ENCODE measurements around the gene CHI3L1. TPM values are rescaled to one million over a fixed set of nuclear protein-coding genes. Genes with fewer than 3 reads are reported as not detected.

CHI3L1 gene
- total RNA-seq, 1 donor from 2014 or later = 0.17 TPM

DNA sequence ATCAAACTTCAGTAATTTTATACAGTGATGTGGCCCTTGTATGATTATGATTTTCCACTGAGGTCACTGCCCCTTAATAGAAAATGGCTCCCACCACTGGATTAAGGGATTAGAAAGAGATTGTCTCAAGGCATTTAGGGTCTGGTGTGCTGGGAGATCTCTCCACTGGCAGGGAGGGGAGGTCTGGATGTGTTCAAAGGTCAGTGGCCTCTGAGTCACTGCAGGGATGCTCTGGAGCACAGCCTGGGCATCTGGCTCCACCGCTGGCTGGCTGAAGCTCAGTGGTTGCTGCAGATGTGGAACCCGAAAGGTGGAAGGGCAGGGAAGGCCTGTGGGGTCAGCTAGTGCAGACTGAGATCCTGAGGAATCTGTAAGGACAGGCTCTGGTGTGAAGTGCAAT lies 18.3 kb upstream of the CHI3L1 start:
- DNase-seq = no peak

GRCh38 chr1:203202431-203203245 lies 16.1 kb upstream of the CHI3L1 start:
- no peak for DNase-seq

GRCh38 chr1:203201516-203202205 lies 15.2 kb upstream of the CHI3L1 start:
- DNase-seq = no peak

DNA sequence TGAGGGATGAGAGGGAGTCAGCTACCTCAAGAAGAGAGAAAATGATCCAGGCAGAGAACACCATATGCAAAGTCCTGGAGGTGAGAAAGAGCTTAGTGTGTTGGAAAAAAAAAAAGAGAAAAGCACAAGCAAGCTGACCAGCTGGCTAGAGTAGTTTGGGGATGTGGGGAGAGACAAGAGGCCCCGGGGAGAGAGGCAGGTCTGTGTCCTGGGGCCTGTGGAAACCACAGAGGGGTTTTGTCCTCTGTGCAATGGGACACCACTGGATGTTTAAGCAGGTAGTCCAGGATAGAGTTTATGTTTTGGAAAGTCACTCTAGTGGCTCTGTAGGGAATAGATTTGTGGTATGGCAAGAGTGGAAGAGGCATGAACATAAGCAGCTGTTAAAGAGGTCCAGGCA lies 14.4 kb upstream of the CHI3L1 start:
- no peak for DNase-seq

DNA sequence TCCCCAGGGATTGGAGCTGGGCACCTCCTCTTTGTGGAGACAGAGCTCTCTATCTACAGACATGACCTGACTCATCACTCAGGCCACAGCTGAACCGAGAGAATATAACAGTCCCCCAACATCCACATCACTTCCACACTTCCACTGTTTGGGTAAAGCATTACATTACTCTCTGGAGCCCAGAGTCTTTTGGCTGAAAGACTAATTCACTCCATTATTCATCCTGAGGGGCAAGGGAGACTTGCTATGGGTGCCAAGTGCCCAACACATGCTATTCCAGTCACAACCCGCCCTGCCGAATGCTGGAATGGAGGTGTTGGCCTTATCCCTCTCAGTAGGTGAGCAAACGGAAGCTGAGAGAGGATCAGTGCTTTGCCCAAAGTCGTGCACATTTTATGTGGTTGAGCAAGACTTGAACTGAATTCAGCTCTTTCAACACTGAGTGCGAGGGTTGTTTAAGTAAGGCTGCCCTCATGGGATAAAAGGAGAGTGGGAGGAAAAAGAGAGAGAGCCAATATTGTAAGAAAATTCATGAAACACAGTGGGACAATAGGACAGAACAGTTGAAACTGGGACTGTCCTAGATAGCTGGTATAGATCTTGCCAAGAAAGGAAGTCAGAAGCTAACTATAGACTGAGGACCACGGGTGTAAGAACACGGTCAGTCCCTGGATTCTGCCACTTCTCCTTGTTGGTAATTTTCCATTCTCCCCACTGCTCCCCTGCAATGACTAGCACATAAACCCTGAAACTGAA lies 13.5 kb upstream of the CHI3L1 start:
- DNase-seq = no peak

- DNase-seq = no peak
Measured at GRCh38 chr1:203199481-203199815, 12.9 kb upstream of the CHI3L1 start.

DNA sequence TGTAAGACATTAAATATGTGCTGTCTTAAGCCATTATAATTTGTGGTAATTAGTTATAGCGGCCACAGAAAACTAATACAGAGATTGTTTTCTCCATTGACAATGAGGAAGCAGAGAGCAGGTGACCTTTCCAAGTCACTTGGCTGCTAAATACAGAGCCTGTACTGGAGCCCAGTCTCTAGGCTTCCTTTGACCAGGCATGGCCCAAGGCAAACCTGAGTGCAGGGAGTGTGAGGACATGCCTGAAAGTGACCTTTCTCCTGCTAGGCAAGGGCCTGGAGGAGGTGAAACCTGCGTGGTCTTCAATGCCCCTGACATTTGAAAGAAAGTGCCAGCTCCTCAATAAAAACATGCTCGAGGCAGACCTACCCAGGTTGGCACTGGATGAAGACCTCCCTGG lies 12.5 kb upstream of the CHI3L1 start:
- no peak for DNase-seq

DNA sequence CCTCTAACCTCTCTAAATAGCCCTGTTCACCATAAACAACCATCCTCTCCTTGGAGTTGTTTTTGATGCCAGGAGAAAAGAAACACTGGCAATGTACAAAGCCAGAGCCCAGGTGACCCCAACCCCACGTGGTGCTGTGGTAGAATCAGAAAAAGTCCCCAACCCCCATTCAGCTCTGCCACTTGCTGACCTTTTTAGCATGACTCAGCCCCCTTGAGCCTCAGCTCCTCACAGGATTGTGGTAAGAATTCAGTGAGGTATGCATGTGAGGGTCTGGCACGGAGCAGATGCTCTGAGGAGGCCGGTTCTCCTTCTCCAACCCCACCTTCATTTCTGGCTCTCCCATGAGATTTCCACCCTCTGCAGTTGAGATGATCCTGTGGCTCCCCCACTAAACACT lies 11.1 kb upstream of the CHI3L1 start:
- no peak for DNase-seq

DNA sequence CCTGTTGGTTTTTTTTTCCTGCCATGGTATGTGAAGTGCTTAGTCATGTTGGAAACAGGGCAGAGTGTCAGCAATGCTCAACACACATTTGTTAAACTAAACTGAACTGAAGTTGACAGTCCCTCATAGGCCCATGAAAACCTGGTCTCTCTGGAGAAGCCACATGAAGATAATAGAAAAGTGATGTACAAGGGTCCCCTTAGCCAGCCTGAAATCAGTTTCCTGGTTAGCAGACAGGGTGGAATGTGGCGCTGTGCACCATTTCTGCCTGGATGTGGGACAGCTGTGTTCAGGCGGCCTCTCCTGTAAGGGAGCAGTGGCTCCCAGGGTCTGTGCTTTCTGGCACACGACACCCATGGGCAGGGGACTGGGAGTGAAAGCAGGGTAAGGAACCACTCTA lies 9.9 kb upstream of the CHI3L1 start:
- DNase-seq = no peak

GRCh38 chr1:203190949-203191348 lies 4.4 kb upstream of the CHI3L1 start:
- DNase-seq = no peak

GRCh38 chr1:203189951-203190352 lies 3.4 kb upstream of the CHI3L1 start:
- DNase-seq = no peak

- no peak for DNase-seq
Measured at GRCh38 chr1:203188686-203189232, 2.3 kb upstream of the CHI3L1 start.

DNA sequence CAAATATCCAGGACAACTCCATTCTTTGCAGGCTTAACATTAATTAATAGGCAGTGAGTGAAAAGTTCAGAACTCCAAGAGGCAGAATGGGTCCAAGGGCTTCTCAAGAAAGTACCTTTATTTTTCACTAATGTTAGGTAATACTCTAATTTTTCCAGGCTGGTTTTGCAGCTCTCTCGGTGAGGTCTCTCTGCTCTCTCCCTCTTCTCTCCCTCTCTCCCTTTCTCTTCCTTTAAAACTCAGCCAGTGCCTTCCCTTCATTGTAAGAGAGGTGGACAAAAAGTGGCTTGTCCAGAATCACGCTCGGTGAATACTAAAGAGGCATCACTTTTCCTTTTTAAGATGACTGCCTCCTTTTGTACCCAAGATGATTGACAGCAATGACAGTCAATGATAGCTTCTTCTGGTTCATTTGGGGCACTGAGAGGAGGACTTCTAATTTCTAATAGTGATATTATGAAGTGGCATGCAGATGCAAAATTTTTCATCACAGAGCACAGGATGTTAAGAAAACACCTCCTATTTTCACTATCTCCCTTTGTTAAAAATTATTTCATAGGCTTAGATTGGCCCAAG lies 1.3 kb upstream of the CHI3L1 start:
- no peak for DNase-seq

DNA sequence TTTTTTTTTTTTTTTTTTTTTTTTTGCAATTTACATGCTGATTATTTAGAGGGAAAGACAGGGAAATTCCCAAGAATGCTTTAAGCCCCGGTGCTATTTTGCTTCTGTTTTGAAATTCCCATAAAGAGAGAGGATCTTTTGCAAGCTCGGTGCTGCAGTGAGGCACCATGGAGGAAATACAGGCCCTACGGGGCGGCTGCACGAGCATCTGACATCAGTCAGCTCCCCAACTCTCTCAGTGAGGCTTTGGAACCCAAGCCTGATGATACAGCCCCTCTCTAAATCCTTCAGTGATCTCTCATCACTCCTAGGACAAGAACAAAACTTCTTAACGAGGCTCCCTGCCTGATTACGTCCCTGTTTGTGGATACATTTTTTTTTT lies 791 bp upstream of the CHI3L1 start:
- no peak for DNase-seq

GRCh38 chr1:203186091-203186445 lies 436 bp downstream of the CHI3L1 start:
- no peak for DNase-seq

GRCh38 chr1:203185585-203185984 lies 919 bp downstream of the CHI3L1 start:
- DNase-seq = no peak

GRCh38 chr1:203185061-203185461 lies 1.4 kb downstream of the CHI3L1 start:
- no peak for DNase-seq

DNA sequence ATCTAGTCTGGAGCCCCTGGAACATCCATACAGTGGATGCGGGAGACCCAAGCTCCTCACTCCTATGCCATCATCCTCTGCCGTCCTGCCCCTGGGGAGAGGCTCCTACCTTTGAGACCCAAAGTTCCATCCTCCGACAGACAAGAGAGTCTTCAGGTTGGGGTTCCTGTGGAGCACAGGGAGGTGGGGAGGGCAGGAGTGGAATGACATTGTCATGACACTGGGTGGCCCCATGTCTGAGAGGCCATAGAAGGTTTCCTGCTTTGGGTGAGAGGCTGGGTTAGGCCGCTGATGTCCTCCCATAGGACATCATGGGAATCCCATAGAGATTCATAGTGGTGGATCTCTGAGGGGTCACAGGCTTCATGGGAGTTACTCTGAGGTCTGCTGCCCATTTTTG lies 2.0 kb downstream of the CHI3L1 start:
- DNase-seq = no peak

DNA sequence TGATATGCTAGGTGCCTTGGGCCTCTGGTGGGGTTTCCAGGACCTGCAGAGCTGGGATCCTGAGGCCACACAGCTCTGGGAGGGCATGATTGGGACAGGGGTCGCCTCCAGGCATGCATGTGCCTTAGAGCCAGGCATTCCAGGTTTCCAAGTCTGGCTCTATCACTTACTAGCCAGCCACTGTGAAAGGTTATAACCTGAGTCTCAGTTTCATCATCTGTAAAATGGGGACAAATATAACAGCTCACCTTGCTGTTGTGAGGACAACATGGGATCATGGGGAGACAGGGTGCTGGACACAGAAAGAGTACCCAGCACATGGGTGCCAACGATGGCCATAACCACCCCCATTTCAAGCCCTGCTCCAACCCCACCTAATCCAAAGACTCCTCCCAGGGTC lies 2.7 kb downstream of the CHI3L1 start:
- no peak for DNase-seq

GRCh38 chr1:203182387-203182953 lies 4.0 kb downstream of the CHI3L1 start:
- DNase-seq = no peak

GRCh38 chr1:203181586-203182386 lies 4.7 kb downstream of the CHI3L1 start:
- DNase-seq = no peak
